Right lobe of liver (tissue), 6 donors: ENCODE results near the gene DNAH2. TPM values are rescaled to one million over a fixed set of nuclear protein-coding genes. Genes with fewer than 3 reads are reported as not detected.
A peak's percentile ranks its signal among the peaks of the same experiment; 100 is the strongest.

Source experiments
- ATAC-seq, 4 donors: fragments of 200-7000 bp; cut with Tn5 transposase; one replicate each; pipeline ENCODE4 v1.9.1; 2020; ENCODE audit warnings: mild to moderate bottlenecking in 4 of 4, moderate library complexity in 4 of 4
- DNase-seq, 3 donors: peaks; one replicate each; pipeline ENCODE4 v3.0.0-alpha.2; 2020
- H3K27ac ChIP-seq, 3 donors: fragments of 200-600 bp; one replicate each; pipeline ENCODE4 v1.8.0; 2022
- H3K27me3 ChIP-seq, 2 donors: fragments of 200-600 bp; one replicate each; pipeline ENCODE4 v1.8.0; 2022
- H3K36me3 ChIP-seq, 4 donors: fragments of 200-600 bp; sonication (generic) in 1 of 4; one replicate each; pipeline versions ENCODE4 v1.5.1 to v1.8.0; 2017 to 2022; ENCODE audit warnings: control low read depth in 1 of 4
- H3K4me1 ChIP-seq, 4 donors: fragments of 200-600 bp; sonication (generic) in 1 of 4; one replicate each; pipeline versions ENCODE4 v1.5.1 to v1.8.0; 2017 to 2022; ENCODE audit warnings: control low read depth in 1 of 4
- H3K4me3 ChIP-seq, 3 donors: fragments of 200-600 bp; one replicate each; pipeline ENCODE4 v1.8.0; 2022
- H3K9me3 ChIP-seq, 4 donors: fragments of 200-600 bp; sonication (generic) in 1 of 4; one replicate each; pipeline versions ENCODE4 v1.5.1 to v1.8.0; 2017 to 2022; ENCODE audit warnings: control low read depth in 1 of 4
- POLR2A ChIP-seq: fragments of 450-650 bp; IDR thresholded peaks from one replicate; pipeline ENCODE4 v1.6.1; 2017; ENCODE audit warnings: antibody characterized with exemption, mild to moderate bottlenecking
- WGBS: methylation state at CpG from one replicate; pipeline ENCODE4 v1.1.6; 2018; ENCODE audit warnings: low coverage, low lambda C conversion rate; ENCODE audit not compliant: insufficient coverage; ENCODE audit errors: missing lambda C conversion rate; 5-methylcytosine and 5-hydroxymethylcytosine counted together
- intact Hi-C, 2 donors: fragments of 100-400 bp; cut with DNase I; formaldehyde crosslinking; loops; one replicate each; pipeline versions ENCODE4 v1.11.2 to v1.14.1; 2022
- long read RNA-seq: library from polyadenylated mRNA; unstranded; transcript quantifications from one replicate; pipeline ENCODE4 v2.0.0, GENCODE V29; 2019
- total RNA-seq, 6 experiments: library from RNA; depleted of rRNA in 2 of 6; stranded (reverse); fragments of >200 nt in 2 of 6; fragmentation: NEBNext Ultra II Directional in 3 of 6; extraction: Animal tissue kit (Norgen Biotek cat#: 25700) in 3 of 6; gene quantifications; one replicate each; pipeline versions ENCODE4 v1.1.0 to v1.2.4, GENCODE V29; 2016 to 2023
- TF ChIP-seq, protein P1 (sequence below), 4 donors: fragments of 200-600 bp in 3 of 4; fragments of 450-650 bp in 1 of 4; IDR thresholded peaks; one replicate each; pipeline versions ENCODE4 v1.5.1 to v1.8.0; 2016 to 2022; ENCODE audit warnings: antibody characterized with exemption in 4 of 4, mild to moderate bottlenecking in 2 of 4
- donor health status: DM: no; HTN: yes; CAD: no.
- donor health status: DM: no; HTN: no; CAD: no.
- donor health status: DM: no; HTN: no; CAD: no.
- donor health status: DM: no; HTN: yes; CAD: no.
- donor health status: DM: no; HTN: yes; CAD: no.

DNAH2 gene, protein sequence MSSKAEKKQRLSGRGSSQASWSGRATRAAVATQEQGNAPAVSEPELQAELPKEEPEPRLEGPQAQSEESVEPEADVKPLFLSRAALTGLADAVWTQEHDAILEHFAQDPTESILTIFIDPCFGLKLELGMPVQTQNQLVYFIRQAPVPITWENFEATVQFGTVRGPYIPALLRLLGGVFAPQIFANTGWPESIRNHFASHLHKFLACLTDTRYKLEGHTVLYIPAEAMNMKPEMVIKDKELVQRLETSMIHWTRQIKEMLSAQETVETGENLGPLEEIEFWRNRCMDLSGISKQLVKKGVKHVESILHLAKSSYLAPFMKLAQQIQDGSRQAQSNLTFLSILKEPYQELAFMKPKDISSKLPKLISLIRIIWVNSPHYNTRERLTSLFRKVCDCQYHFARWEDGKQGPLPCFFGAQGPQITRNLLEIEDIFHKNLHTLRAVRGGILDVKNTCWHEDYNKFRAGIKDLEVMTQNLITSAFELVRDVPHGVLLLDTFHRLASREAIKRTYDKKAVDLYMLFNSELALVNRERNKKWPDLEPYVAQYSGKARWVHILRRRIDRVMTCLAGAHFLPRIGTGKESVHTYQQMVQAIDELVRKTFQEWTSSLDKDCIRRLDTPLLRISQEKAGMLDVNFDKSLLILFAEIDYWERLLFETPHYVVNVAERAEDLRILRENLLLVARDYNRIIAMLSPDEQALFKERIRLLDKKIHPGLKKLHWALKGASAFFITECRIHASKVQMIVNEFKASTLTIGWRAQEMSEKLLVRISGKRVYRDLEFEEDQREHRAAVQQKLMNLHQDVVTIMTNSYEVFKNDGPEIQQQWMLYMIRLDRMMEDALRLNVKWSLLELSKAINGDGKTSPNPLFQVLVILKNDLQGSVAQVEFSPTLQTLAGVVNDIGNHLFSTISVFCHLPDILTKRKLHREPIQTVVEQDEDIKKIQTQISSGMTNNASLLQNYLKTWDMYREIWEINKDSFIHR (N-terminal part only)
- under 1 TPM; 0.12 to 0.38 (median 0.27) TPM for total RNA-seq
- long read RNA-seq, result 0 reads

- H3K27me3 ChIP-seq, result peaks cover 0 to 19% of the 10 kb centered on the region in 2 donors
- TF ChIP-seq, protein P1, sequence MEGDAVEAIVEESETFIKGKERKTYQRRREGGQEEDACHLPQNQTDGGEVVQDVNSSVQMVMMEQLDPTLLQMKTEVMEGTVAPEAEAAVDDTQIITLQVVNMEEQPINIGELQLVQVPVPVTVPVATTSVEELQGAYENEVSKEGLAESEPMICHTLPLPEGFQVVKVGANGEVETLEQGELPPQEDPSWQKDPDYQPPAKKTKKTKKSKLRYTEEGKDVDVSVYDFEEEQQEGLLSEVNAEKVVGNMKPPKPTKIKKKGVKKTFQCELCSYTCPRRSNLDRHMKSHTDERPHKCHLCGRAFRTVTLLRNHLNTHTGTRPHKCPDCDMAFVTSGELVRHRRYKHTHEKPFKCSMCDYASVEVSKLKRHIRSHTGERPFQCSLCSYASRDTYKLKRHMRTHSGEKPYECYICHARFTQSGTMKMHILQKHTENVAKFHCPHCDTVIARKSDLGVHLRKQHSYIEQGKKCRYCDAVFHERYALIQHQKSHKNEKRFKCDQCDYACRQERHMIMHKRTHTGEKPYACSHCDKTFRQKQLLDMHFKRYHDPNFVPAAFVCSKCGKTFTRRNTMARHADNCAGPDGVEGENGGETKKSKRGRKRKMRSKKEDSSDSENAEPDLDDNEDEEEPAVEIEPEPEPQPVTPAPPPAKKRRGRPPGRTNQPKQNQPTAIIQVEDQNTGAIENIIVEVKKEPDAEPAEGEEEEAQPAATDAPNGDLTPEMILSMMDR (IDR thresholded peaks at IDR 0.05), result peak; percentile 28 to 50 (median 36)
- no peak for TF ChIP-seq POLR2A
- no peak within 1 kb of the TSS for H3K27ac ChIP-seq
- H3K4me3 ChIP-seq, result peak within 1 kb of the TSS; percentile 37 to 49 (median 48)
- WGBS, result under 1% methylated on average over 40 of the region's 64 CpGs
- peak; percentile 76 to 92 (median 86) for ATAC-seq
- peaks cover 0 to 3% (median 0%) of the 10 kb centered on the region in 4 donors for H3K4me1 ChIP-seq
- intact Hi-C loops, result no loop called here
- H3K36me3 ChIP-seq, result no peaks in the 10 kb centered on the region
- no peaks in the 10 kb centered on the region for H3K9me3 ChIP-seq
- peak; percentile 64 to 67 (median 66) for DNase-seq
These were observed at the start of gene DNAH2 for GRCh38 chr17:7716901-7717755. Gene DNAH2 (plus strand): TSS chr17:7717744. CDS start chr17:7719735, 1,991 bp downstream.

DNA sequence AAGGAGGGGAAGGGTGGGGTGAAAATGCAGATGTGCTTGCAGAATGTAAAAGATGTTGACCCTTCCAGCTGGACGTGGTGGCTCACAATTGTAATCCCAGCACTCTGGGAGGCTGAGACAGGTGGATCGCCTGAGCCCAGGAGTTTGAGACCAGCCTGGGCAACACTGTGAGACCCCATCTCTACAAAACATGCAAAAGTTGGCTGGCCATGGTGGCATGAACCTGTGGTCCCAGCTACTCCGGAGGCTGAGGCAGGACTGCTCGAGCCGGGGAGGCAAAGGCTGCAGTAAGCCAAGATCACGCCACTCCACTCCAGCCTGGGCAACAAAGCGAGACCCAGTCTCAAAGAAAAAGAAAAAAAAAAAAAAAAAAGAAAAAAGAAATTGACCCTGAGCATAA is 49.1 kb upstream of the DNAH2 start:
- H3K36me3 ChIP-seq, result peaks cover 0 to 39% (median 20%) of the 10 kb centered on the region in 4 donors
- WGBS, result 96% methylated on average over 6 of the region's 7 CpGs
- no peak overlapping the region for H3K27ac ChIP-seq
- TF ChIP-seq, protein P1 (IDR thresholded peaks at IDR 0.05), result no peak
- TF ChIP-seq POLR2A, result no peak
- ATAC-seq, result no peak
- no peak overlapping the region for H3K4me3 ChIP-seq
- intact Hi-C loops, result no loop called here
- no peaks in the 10 kb centered on the region for H3K27me3 ChIP-seq
- H3K4me1 ChIP-seq, result no peaks in the 10 kb centered on the region
- H3K9me3 ChIP-seq, result peaks cover 0 to 4% (median under 1%) of the 10 kb centered on the region in 4 donors
- no peak for DNase-seq

DNA sequence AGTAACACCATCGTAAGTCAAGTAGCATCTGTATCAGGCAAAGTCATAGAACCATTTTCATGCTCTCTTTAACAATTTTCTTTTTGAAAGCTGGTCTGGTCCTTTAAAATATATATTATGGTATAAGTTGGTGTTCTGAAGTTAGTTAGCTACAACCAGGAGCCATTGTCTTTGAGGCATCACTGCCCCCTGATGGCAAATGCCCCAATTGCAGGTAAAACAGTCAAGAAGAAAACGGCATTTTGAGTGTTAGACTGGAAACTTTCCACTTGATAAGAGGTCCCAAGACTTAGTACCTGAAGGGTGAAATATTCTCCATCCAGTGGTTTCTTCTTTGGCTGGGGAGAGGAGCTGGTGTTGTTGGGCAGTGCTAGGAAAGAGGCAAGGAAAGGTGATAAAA is 44.3 kb upstream of the DNAH2 start:
- 94% methylated on average over 2 of the region's 2 CpGs for WGBS
- peaks cover 0 to 56% (median 29%) of the 10 kb centered on the region in 4 donors for H3K36me3 ChIP-seq
- no peak for DNase-seq
- no peak overlapping the region for H3K27ac ChIP-seq
- intact Hi-C loops, result loop anchor here in 1 of 2 donors (10.0 kb wide), 1 partner anchor 78 kb away; the partner anchor contains the start of gene SOX15
- H3K4me1 ChIP-seq, result no peaks in the 10 kb centered on the region
- no peak for ATAC-seq
- H3K4me3 ChIP-seq, result no peak overlapping the region
- peaks cover 0 to 4% (median 2%) of the 10 kb centered on the region in 4 donors for H3K9me3 ChIP-seq
- no peaks in the 10 kb centered on the region for H3K27me3 ChIP-seq
- TF ChIP-seq, protein P1 (IDR thresholded peaks at IDR 0.05), result peak; percentile 33 to 51 (median 38)
- TF ChIP-seq POLR2A, result no peak
